ENCODE measurements around the gene VAV2. TPM values are rescaled to one million over a fixed set of nuclear protein-coding genes. Genes with fewer than 3 reads are reported as not detected.

The VAV2 gene
- total RNA-seq, 1 experiment from 2014 or later: 28.0 TPM

GRCh38 chr9:133973791-133974630 is 18.1 kb downstream of the VAV2 start:
- DNase-seq: no peak
- H3K4me3 ChIP-seq: no peak overlapping the region
- H3K9me3 ChIP-seq (replicated peaks): no peaks in the 10 kb centered on the region
- H3K27ac ChIP-seq: no peak overlapping the region
- H3K4me1 ChIP-seq: peaks cover 37% of the 10 kb centered on the region
- no peaks in the 10 kb centered on the region for H3K27me3 ChIP-seq
- H3K36me3 ChIP-seq: no peaks in the 10 kb centered on the region

- no peaks in the 10 kb centered on the region for H3K27me3 ChIP-seq
- H3K4me1 ChIP-seq: peaks cover 31% of the 10 kb centered on the region
- H3K9me3 ChIP-seq (replicated peaks): no peaks in the 10 kb centered on the region
- DNase-seq: no peak
- H3K4me3 ChIP-seq: no peak overlapping the region
- H3K36me3 ChIP-seq: no peaks in the 10 kb centered on the region
- no peak overlapping the region for H3K27ac ChIP-seq
Observed at GRCh38 chr9:133973111-133973790, 18.9 kb downstream of the VAV2 start.

- Histone ChIP-seq H3K36me3 (no peaks in the 10 kb centered on the region), H3K27ac (no peak overlapping the region), H3K9me3 (replicated peaks) (no peaks in the 10 kb centered on the region), H3K4me3 (no peak overlapping the region), H3K4me1 (peaks cover 27% of the 10 kb centered on the region), H3K27me3 (no peaks in the 10 kb centered on the region)
- no peak for DNase-seq
Observed at GRCh38 chr9:133971981-133972941, 19.9 kb downstream of the VAV2 start.

- Histone ChIP-seq H3K27me3 (no peaks in the 10 kb centered on the region), H3K4me3 (no peak overlapping the region), H3K36me3 (no peaks in the 10 kb centered on the region), H3K9me3 (replicated peaks) (no peaks in the 10 kb centered on the region), H3K4me1 (peaks cover 34% of the 10 kb centered on the region), H3K27ac (no peak overlapping the region)
- DNase-seq: peak in 1 of 2 experiments; percentile 28
Observed at GRCh38 chr9:133971121-133971951, 20.8 kb downstream of the VAV2 start.

GRCh38 chr9:133970581-133971058 is 21.5 kb downstream of the VAV2 start:
- no peak for DNase-seq
- no peak overlapping the region for H3K4me3 ChIP-seq
- no peaks in the 10 kb centered on the region for H3K9me3 ChIP-seq (replicated peaks)
- no peaks in the 10 kb centered on the region for H3K36me3 ChIP-seq
- no peak overlapping the region for H3K27ac ChIP-seq
- peaks cover 40% of the 10 kb centered on the region for H3K4me1 ChIP-seq
- no peaks in the 10 kb centered on the region for H3K27me3 ChIP-seq

GRCh38 chr9:133969681-133970580 is 22.2 kb downstream of the VAV2 start:
- no peak overlapping the region for H3K27ac ChIP-seq
- H3K27me3 ChIP-seq: no peaks in the 10 kb centered on the region
- peaks cover 42% of the 10 kb centered on the region for H3K4me1 ChIP-seq
- H3K36me3 ChIP-seq: no peaks in the 10 kb centered on the region
- DNase-seq: no peak
- H3K9me3 ChIP-seq (replicated peaks): no peaks in the 10 kb centered on the region; the same call in 1 of the 2 replicates
- no peak overlapping the region for H3K4me3 ChIP-seq

- H3K4me3 ChIP-seq: no peak overlapping the region
- peaks cover 7% of the 10 kb centered on the region for H3K9me3 ChIP-seq (replicated peaks)
- DNase-seq: no peak
- no peaks in the 10 kb centered on the region for H3K36me3 ChIP-seq
- no peak overlapping the region for H3K27ac ChIP-seq
- H3K27me3 ChIP-seq: no peaks in the 10 kb centered on the region
- H3K4me1 ChIP-seq: peaks cover 42% of the 10 kb centered on the region
Observed at GRCh38 chr9:133968966-133969617, 23.0 kb downstream of the VAV2 start.

- Histone ChIP-seq H3K36me3 (no peaks in the 10 kb centered on the region), H3K4me3 (no peak overlapping the region), H3K4me1 (peaks cover 42% of the 10 kb centered on the region), H3K9me3 (replicated peaks) (peaks cover 7% of the 10 kb centered on the region), H3K27me3 (no peaks in the 10 kb centered on the region), H3K27ac (no peak overlapping the region)
- DNase-seq: no peak
Observed at GRCh38 chr9:133968428-133968827, 23.7 kb downstream of the VAV2 start.

- peak; percentile 77 to 82 for DNase-seq
- H3K27me3 ChIP-seq: no peaks in the 10 kb centered on the region
- H3K9me3 ChIP-seq (replicated peaks): peaks cover 7% of the 10 kb centered on the region
- H3K4me3 ChIP-seq: no peak overlapping the region
- H3K27ac ChIP-seq: no peak overlapping the region; the same call in 1 of the 2 replicates
- no peaks in the 10 kb centered on the region for H3K36me3 ChIP-seq
- peaks cover 39% of the 10 kb centered on the region for H3K4me1 ChIP-seq
Observed at GRCh38 chr9:133967024-133967741, 24.9 kb downstream of the VAV2 start.

GRCh38 chr9:133964463-133964862 is 27.7 kb downstream of the VAV2 start:
- Histone ChIP-seq H3K36me3 (no peaks in the 10 kb centered on the region), H3K4me3 (no peak overlapping the region), H3K27ac (no peak overlapping the region), H3K4me1 (peaks cover 28% of the 10 kb centered on the region), H3K9me3 (replicated peaks) (peaks cover 7% of the 10 kb centered on the region), H3K27me3 (no peaks in the 10 kb centered on the region)
- no peak for DNase-seq

GRCh38 chr9:133963166-133963565 is 29.0 kb downstream of the VAV2 start:
- H3K27me3 ChIP-seq: no peaks in the 10 kb centered on the region
- DNase-seq: no peak
- H3K9me3 ChIP-seq (replicated peaks): peaks cover 7% of the 10 kb centered on the region
- no peak overlapping the region for H3K27ac ChIP-seq
- H3K4me3 ChIP-seq: no peak overlapping the region
- no peaks in the 10 kb centered on the region for H3K36me3 ChIP-seq
- peaks cover 37% of the 10 kb centered on the region for H3K4me1 ChIP-seq

- Histone ChIP-seq H3K27ac (no peak overlapping the region), H3K36me3 (no peaks in the 10 kb centered on the region), H3K4me1 (peaks cover 37% of the 10 kb centered on the region), H3K27me3 (no peaks in the 10 kb centered on the region), H3K4me3 (no peak overlapping the region), H3K9me3 (replicated peaks) (peaks cover 7% of the 10 kb centered on the region)
- no peak for DNase-seq
Observed at GRCh38 chr9:133962341-133962740, 29.8 kb downstream of the VAV2 start.

Data from SJCRH30 (cell line).